CD4-positive, CD25-positive, alpha-beta regulatory T cell (primary cell): ENCODE measurements around the gene TTC13. TPM values are rescaled to one million over a fixed set of nuclear protein-coding genes. Genes with fewer than 3 reads are reported as not detected.

Experiments
- ATAC-seq, 2 donors: fragments of 150-1000 bp; cut with Tn5 transposase; one replicate each; pipeline ENCODE4 v1.10.0; 2021; ENCODE audit warnings: low read depth in 2 of 2, moderate number of reproducible peaks in 2 of 2, moderate library complexity in 1 of 2
- DNase-seq, 3 donors: peaks; one replicate each; pipeline versions ENCODE4 v3.0.0 to v3.0.0-alpha.2; 2012 to 2022; ENCODE audit warnings: mixed read lengths in 1 of 3
- H3K27ac ChIP-seq: one replicate; pipeline ENCODE4 v1.7.0; 2013; ENCODE audit warnings: mild to moderate bottlenecking, low read length; ENCODE audit not compliant: insufficient read depth, poor library complexity, severe bottlenecking
- H3K27me3 ChIP-seq: one replicate; pipeline ENCODE4 v1.7.0; 2013; ENCODE audit warnings: low read length; ENCODE audit not compliant: control insufficient read depth, insufficient read depth
- H3K36me3 ChIP-seq: one replicate; pipeline ENCODE4 v1.7.0; 2013; ENCODE audit warnings: mild to moderate bottlenecking, low read length, moderate library complexity; ENCODE audit not compliant: control insufficient read depth, insufficient read depth
- H3K4me1 ChIP-seq: 2 replicates; pipeline ENCODE4 v1.7.0; 2013; ENCODE audit warnings: mild to moderate bottlenecking, low read length; ENCODE audit not compliant: insufficient read depth, control insufficient read depth, poor library complexity, severe bottlenecking
- H3K4me3 ChIP-seq: one replicate; pipeline ENCODE4 v1.7.0; 2013; ENCODE audit warnings: low read depth, mild to moderate bottlenecking, low read length, moderate library complexity
- H3K9me3 ChIP-seq, 2 experiments: 1 replicate in 1 of 2; 2 replicates in 1 of 2; pipeline ENCODE4 v1.7.0; 2013; ENCODE audit warnings: low read length in 2 of 2, mild to moderate bottlenecking in 1 of 2, moderate library complexity in 1 of 2; ENCODE audit not compliant: control insufficient read depth in 2 of 2
- H3K27ac Mint-ChIP-seq, 3 donors: one replicate each; pipeline ENCODE4 v1.8.0; 2020 to 2022; ENCODE audit warnings: mild to moderate bottlenecking in 3 of 3, mixed read lengths in 3 of 3, moderate library complexity in 2 of 3
- H3K27me3 Mint-ChIP-seq: one replicate; pipeline ENCODE4 v1.8.0; 2022; ENCODE audit warnings: mild to moderate bottlenecking, mixed read lengths
- H3K36me3 Mint-ChIP-seq: one replicate; pipeline ENCODE4 v1.8.0; 2020; ENCODE audit warnings: mixed read lengths
- H3K4me1 Mint-ChIP-seq, 4 donors: one replicate each; pipeline ENCODE4 v1.8.0; 2020 to 2022; ENCODE audit warnings: mixed read lengths in 4 of 4, mild to moderate bottlenecking in 1 of 4
- H3K4me3 Mint-ChIP-seq, 4 donors: one replicate each; pipeline ENCODE4 v1.8.0; 2020 to 2022; ENCODE audit warnings: mild to moderate bottlenecking in 4 of 4, mixed read lengths in 4 of 4, moderate library complexity in 3 of 4
- H3K9me3 Mint-ChIP-seq, 7 donors: one replicate each; pipeline ENCODE4 v1.8.0; 2020 to 2022; ENCODE audit warnings: mixed read lengths in 7 of 7, mild to moderate bottlenecking in 3 of 7, moderate library complexity in 2 of 7
- polyA plus RNA-seq, 4 donors: library from polyadenylated mRNA; unstranded; fragments of 300-500 nt; fragmentation: Illumina TruSeq; gene quantifications; one replicate each; pipeline ENCODE4 v1.2.3, GENCODE V29; 2021
- total RNA-seq: library from RNA; stranded (reverse); gene quantifications from one replicate; pipeline ENCODE4 v1.2.3, GENCODE V29; 2022

The TTC13 gene
- total and polyA plus RNA-seq, 5 donors from 2014 or later: 8.9 to 40.5 (median 11.6) TPM

DNA sequence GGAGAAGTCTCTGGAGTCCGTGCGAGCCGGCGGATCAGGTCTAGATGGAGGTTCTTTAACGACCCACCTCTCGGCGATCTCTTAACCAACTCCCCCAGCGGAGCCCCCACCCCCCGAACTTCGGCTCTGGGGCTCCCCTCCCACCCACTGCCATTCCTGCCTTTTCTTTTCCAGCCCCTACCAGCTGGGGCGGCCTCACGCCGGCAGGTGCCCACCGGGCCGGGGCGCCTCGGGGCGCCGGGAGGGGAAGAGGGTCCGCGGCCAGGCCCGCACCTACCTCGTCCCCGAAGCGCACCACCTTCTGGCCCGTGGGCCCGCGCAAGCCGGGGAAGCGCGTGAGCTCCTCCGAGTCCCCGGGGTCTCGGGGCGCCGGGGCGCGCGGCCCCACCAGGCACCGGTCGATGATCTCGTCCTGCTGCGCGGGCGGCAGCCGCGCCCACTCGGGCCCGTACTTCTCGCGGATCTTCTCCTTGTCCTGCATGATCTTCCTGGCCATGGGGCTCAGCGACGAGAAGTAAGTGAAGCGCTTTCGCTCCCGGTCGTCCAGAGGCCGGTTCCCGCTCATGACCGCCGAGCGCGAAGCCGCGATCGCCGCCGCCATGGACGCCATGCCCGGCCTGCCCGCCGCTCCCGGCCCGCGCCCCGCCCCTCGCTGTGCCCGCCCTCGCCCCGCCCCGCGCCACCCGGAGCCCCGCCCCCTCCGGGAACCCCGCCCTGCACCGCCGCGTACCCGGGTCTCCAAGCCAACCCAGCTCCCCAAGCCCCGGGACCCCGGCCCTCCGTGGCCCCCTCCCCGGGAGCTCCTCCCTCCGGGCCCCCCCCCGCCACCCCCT is 110.5 kb downstream of the TTC13 start, which contains the start of gene C1orf198:
Gene C1orf198, minus strand, starts transcription at position 619 of the 833 bp plus-strand sequence. Its CDS starts 9 bp downstream, at position 610.
- peak within 1 kb of the TSS; percentile 90 to 97 (median 92) for H3K4me3 Mint-ChIP-seq
- H3K27ac ChIP-seq: no peak within 1 kb of the TSS
- H3K4me1 ChIP-seq: peaks cover 15% of the 10 kb centered on the region
- no peaks in the 10 kb centered on the region for H3K9me3 ChIP-seq
- H3K27me3 ChIP-seq: peaks cover 10% of the 10 kb centered on the region
- H3K4me3 ChIP-seq: peak within 1 kb of the TSS; percentile 71
- peaks cover 6 to 32% (median 14%) of the 10 kb centered on the region in 4 donors for H3K4me1 Mint-ChIP-seq
- DNase-seq: peak; percentile 51 to 72 (median 67)
- H3K27ac Mint-ChIP-seq: peak within 1 kb of the TSS; percentile 64 to 89 (median 67)
- no peaks in the 10 kb centered on the region for H3K36me3 Mint-ChIP-seq
- H3K36me3 ChIP-seq: no peaks in the 10 kb centered on the region
- no peaks in the 10 kb centered on the region for H3K9me3 Mint-ChIP-seq
- H3K27me3 Mint-ChIP-seq: peaks cover 51% of the 10 kb centered on the region
- peak; percentile 88 to 91 for ATAC-seq

GRCh38 chr1:230867101-230867902 is 111.4 kb downstream of the TTC13 start:
- Mint-ChIP-seq H3K27ac (peak overlapping the region; percentile 64 to 71 (median 67)), H3K36me3 (no peaks in the 10 kb centered on the region), H3K27me3 (peaks cover 48% of the 10 kb centered on the region), H3K9me3 (no peaks in the 10 kb centered on the region), H3K4me3 (peak overlapping the region; percentile 90 to 97 (median 92)), H3K4me1 (peaks cover 6 to 40% (median 16%) of the 10 kb centered on the region in 4 donors)
- Histone ChIP-seq H3K27ac (no peak overlapping the region), H3K4me1 (peaks cover 17% of the 10 kb centered on the region), H3K4me3 (peak overlapping the region; percentile 71), H3K9me3 (no peaks in the 10 kb centered on the region), H3K36me3 (no peaks in the 10 kb centered on the region), H3K27me3 (peaks cover 10% of the 10 kb centered on the region)
- ATAC-seq (no peak), DNase-seq (peak in 2 of 3 donors; percentile 4 to 12)

GRCh38 chr1:230866171-230867070 is 112.2 kb downstream of the TTC13 start:
- Histone ChIP-seq H3K9me3 (no peaks in the 10 kb centered on the region), H3K27me3 (peaks cover 10% of the 10 kb centered on the region), H3K4me3 (no peak overlapping the region), H3K36me3 (no peaks in the 10 kb centered on the region), H3K27ac (no peak overlapping the region), H3K4me1 (peaks cover 17% of the 10 kb centered on the region)
- Mint-ChIP-seq H3K4me1 (peaks cover 6 to 41% (median 17%) of the 10 kb centered on the region in 4 donors), H3K27me3 (peaks cover 40% of the 10 kb centered on the region), H3K36me3 (no peaks in the 10 kb centered on the region), H3K9me3 (no peaks in the 10 kb centered on the region), H3K4me3 (peak overlapping the region; percentile 90 to 97 (median 92)), H3K27ac (peak overlapping the region in 1 of 3 donors; percentile 8)
- DNase-seq: no peak
- no peak for ATAC-seq

DNA sequence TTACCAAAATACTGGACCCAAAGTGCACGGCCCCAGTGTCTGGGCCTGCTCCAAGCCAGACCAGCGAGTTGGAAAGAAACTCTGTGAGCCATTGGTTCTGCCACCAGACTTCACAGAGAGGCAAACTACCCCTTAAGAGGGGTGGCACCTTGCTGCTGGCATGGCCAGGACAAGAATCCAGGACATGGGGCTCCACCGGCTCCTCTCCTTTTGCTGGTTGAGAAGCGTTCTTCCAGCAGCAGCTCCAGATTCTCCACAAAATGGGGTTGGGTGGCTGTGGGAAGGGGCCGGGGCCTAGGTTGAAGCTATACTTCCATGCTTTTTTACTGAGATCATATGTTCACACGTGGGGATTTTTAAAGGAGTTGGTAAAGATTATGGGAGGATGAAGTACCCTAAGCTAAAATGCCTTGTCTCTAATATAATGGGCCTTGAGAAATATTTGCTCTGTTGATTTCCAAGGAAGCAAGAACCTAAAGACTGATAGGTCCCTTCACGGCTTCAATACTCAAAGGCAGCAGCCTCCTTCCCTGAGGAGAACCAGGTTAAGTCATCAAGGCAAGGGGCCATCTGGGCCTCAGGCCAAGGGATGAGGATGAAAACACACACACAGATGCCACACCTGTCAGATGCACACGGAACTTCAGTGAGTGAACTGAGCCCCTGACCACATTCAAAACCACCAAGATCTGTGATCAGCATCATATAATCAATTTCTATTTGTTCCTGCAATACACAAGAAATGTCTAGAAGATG is 113.4 kb downstream of the TTC13 start:
- H3K9me3 ChIP-seq: no peaks in the 10 kb centered on the region
- no peak overlapping the region for H3K4me3 ChIP-seq
- no peak overlapping the region for H3K27ac Mint-ChIP-seq
- peaks cover 10% of the 10 kb centered on the region for H3K27me3 ChIP-seq
- H3K36me3 ChIP-seq: no peaks in the 10 kb centered on the region
- DNase-seq (no peak), ATAC-seq (no peak)
- no peaks in the 10 kb centered on the region for H3K36me3 Mint-ChIP-seq
- no peaks in the 10 kb centered on the region for H3K9me3 Mint-ChIP-seq
- peak overlapping the region in 2 of 4 donors; percentile 52 to 64 for H3K4me3 Mint-ChIP-seq
- H3K4me1 Mint-ChIP-seq: peaks cover 6 to 41% (median 17%) of the 10 kb centered on the region in 4 donors
- no peak overlapping the region for H3K27ac ChIP-seq
- peaks cover 17% of the 10 kb centered on the region for H3K4me1 ChIP-seq
- H3K27me3 Mint-ChIP-seq: peaks cover 29% of the 10 kb centered on the region

DNA sequence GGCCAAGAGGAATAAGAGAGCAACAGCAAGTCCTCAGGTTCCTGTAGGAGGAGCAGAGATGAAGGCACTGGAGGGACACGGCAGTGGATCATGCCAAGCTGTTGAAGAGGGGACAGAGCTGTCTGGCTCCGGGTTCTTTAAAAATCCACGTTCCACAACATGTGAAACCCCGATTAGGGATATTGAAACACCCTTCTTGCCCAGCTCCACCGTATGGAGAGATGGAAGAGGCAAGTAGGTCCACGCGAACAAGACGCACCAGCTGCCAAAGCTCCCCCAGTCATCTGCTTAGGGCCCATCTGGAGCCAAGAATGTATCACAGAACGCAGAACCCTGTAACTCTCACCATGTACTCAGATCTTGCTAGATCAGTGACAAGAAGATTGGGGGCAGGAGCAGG is 114.2 kb downstream of the TTC13 start:
- Mint-ChIP-seq H3K4me3 (peak overlapping the region in 2 of 4 donors; percentile 3 to 46), H3K4me1 (peaks cover 6 to 41% (median 17%) of the 10 kb centered on the region in 4 donors), H3K9me3 (no peaks in the 10 kb centered on the region), H3K27ac (no peak overlapping the region), H3K27me3 (peaks cover 21% of the 10 kb centered on the region), H3K36me3 (no peaks in the 10 kb centered on the region)
- H3K4me3 ChIP-seq: no peak overlapping the region
- no peak for DNase-seq
- H3K9me3 ChIP-seq: no peaks in the 10 kb centered on the region
- no peak for ATAC-seq
- no peaks in the 10 kb centered on the region for H3K36me3 ChIP-seq
- peaks cover 17% of the 10 kb centered on the region for H3K4me1 ChIP-seq
- H3K27ac ChIP-seq: no peak overlapping the region
- H3K27me3 ChIP-seq: peaks cover 7% of the 10 kb centered on the region

- H3K9me3 Mint-ChIP-seq: no peaks in the 10 kb centered on the region
- Histone ChIP-seq H3K4me3 (no peak overlapping the region), H3K27me3 (peaks cover 6% of the 10 kb centered on the region), H3K36me3 (no peaks in the 10 kb centered on the region), H3K27ac (no peak overlapping the region), H3K9me3 (no peaks in the 10 kb centered on the region), H3K4me1 (peaks cover 11% of the 10 kb centered on the region)
- H3K4me1 Mint-ChIP-seq: peaks cover 6 to 34% (median 15%) of the 10 kb centered on the region in 4 donors
- H3K27me3 Mint-ChIP-seq: peaks cover 18% of the 10 kb centered on the region
- peak overlapping the region in 1 of 4 donors; percentile 50 for H3K4me3 Mint-ChIP-seq
- no peaks in the 10 kb centered on the region for H3K36me3 Mint-ChIP-seq
- peak overlapping the region in 1 of 3 donors; percentile 4 for H3K27ac Mint-ChIP-seq
- DNase-seq (no peak), ATAC-seq (no peak)
Measured at GRCh38 chr1:230863449-230863848, 115.2 kb downstream of the TTC13 start.
